HG03520 (cell line): ENCODE results near the gene LAT.

Experiments used
- ATAC-seq: cut with Tn5 transposase; IDR thresholded peaks from one replicate; pipeline ENCODE4 v1.9.1; 2021; ENCODE audit warnings: mild to moderate bottlenecking, moderate library complexity; ENCODE audit not compliant: unreplicated experiment

LAT gene

GRCh38 chr16:29007730-29008593 lies 23.1 kb downstream of the LAT start:
- no peak for ATAC-seq

- ATAC-seq, result no peak
Observed at GRCh38 chr16:29009050-29009837, 24.4 kb downstream of the LAT start.

- ATAC-seq, result no peak
Observed at GRCh38 chr16:29009838-29010166, 24.9 kb downstream of the LAT start.

- ATAC-seq, result no peak
Observed at GRCh38 chr16:29011112-29011511, 26.3 kb downstream of the LAT start.

GRCh38 chr16:29011851-29012250 lies 27.0 kb downstream of the LAT start:
- ATAC-seq, result no peak

- no peak for ATAC-seq
Observed at GRCh38 chr16:29012913-29013553, 28.2 kb downstream of the LAT start.

GRCh38 chr16:29014561-29015069 lies 29.8 kb downstream of the LAT start:
- no peak for ATAC-seq

GRCh38 chr16:29022196-29022595 lies 37.3 kb downstream of the LAT start:
- no peak for ATAC-seq

- ATAC-seq, result no peak
Observed at GRCh38 chr16:29023279-29024277, 38.7 kb downstream of the LAT start.

GRCh38 chr16:29024278-29024677 lies 39.4 kb downstream of the LAT start:
- ATAC-seq, result no peak

- ATAC-seq, result no peak
Observed at GRCh38 chr16:29025218-29025617, 40.4 kb downstream of the LAT start.

GRCh38 chr16:29025735-29026134 lies 40.9 kb downstream of the LAT start:
- ATAC-seq, result no peak

GRCh38 chr16:29028457-29029167 lies 43.8 kb downstream of the LAT start:
- no peak for ATAC-seq

GRCh38 chr16:29029168-29029994 lies 44.5 kb downstream of the LAT start:
- no peak for ATAC-seq

- no peak for ATAC-seq
Observed at GRCh38 chr16:29030086-29030840, 45.4 kb downstream of the LAT start.
